GM12873 (cell line): Measurements from ENCODE around the gene BICRAL.

Source experiments
- CTCF ChIP-seq: IDR thresholded peaks from 2 replicates; pipeline ENCODE4 v1.5.1; 2012; ENCODE audit warnings: low read depth, mild to moderate bottlenecking, moderate library complexity, low read length, control low read depth; ENCODE audit not compliant: insufficient read depth; ENCODE audit errors: missing control alignments

Gene BICRAL

GRCh38 chr6:42783177-42783875 is 1.5 kb downstream of the BICRAL start:
- no peak for TF ChIP-seq CTCF

DNA sequence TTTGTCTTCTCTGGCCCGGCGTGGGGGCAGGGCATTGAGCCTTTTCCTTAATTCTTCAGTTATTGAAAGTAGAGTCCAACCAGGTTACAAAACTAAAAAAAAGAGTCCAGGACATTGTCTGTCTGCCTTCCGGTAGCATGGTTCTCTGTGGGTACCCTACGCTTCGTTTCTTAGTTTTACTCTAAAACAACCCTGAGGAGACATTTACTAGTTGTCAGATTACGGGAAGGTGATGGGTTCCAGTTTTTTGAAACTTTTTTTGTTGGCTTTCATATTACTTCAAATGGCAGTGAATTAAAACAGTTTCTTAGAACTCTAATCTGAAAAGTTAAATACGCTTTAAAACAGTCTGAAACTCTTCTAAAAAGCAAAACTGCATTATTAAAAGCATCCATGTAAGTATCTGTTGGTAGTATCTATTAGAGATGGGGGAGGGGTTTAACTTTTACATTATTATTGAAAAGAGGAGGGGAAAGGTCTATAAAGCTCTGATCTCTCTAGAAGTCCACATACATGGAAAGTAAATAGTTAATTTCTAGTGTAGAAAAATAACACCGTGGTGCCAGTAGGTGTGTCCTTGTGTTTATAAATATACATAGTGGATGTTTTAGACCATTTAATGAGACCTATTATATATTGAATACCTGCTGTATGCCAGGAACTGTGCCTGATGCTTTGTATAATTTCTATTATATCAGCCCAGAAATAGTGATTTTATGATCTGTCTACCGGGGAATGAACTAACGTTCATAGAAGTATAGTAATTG is 2.2 kb downstream of the BICRAL start:
- no peak for TF ChIP-seq CTCF

DNA sequence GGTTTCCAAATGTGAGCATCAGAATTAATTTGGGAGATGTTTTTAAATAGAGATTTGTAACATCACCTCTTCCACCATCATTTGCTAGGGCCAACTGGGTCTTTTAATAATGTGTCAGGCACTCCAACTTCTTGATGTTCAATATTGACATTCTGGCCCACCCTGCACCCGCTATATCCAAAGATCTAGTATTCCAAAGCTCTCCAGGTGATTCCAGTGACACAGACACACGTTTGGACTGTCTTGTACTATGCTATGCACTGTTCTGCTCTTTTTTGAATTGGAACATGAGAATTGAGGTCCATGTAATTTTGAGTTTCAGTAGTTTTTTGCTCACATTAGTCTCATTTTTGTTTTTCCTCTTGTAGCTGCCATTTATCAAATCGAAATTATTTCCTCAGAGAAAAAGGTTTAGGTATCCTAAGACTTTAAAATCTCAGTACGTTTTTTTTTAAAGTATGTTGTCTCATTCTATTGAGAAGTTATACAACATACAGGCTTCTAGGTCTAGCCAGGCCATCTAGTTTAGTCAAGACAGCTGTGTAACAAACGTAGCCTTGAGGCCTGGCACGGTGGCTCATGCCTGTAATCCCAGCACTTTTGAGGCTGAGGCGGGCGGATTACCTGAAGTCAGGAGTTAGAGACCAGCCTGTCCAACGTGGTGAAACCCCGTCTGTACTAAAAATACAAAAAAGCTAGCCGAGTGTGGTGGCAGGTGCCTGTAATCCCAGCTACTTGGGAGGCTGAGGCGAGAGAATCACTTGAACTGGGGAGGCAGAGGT is 3.1 kb downstream of the BICRAL start:
- TF ChIP-seq CTCF, result no peak

GRCh38 chr6:42786525-42786985 is 4.7 kb downstream of the BICRAL start:
- no peak for TF ChIP-seq CTCF

DNA sequence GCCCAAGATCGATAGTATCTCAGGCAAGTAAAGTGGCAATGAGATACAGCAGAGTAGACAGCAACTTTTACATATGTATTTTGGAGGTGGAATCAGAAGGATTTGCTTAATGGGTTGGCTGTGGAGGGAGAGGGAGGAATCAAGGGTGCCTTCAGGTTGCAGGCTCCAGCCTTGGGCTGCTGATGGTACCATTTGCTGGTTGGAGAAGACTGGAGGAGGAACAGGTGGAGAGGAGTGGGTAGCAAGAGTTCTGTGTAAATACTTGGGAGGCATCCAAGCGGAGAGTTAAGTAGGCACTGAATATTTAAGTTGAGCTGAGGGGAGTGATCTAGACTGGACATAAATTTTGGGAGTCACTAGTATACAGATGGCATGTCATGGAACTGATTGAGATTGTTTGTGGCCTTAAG is 5.2 kb downstream of the BICRAL start:
- TF ChIP-seq CTCF, result no peak

GRCh38 chr6:42788671-42789070 is 6.8 kb downstream of the BICRAL start:
- TF ChIP-seq CTCF, result no peak
